Esophagus squamous epithelium (tissue), 5 donors: ENCODE data around the gene SMIM5. TPM values are rescaled to one million over a fixed set of nuclear protein-coding genes. Genes with fewer than 3 reads are reported as not detected.
A peak's percentile ranks its signal among the peaks of the same experiment; 100 is the strongest.

Source experiments
- DNase-seq: peaks from one replicate; lab custom pipeline; 2025; lab: John Stamatoyannopoulos, UW
- H3K27ac ChIP-seq, 4 donors: fragments of 200-600 bp; sonication (generic); one replicate each; pipeline ENCODE4 v1.5.1; 2016 to 2019; ENCODE audit warnings: mild to moderate bottlenecking in 1 of 4
- H3K27me3 ChIP-seq, 4 donors: fragments of 200-600 bp; sonication (generic); 1 replicate in 3 of 4; 2 replicates in 1 of 4; pipeline versions ENCODE4 v1.5.1 to v1.6.0; 2017 to 2021; ENCODE audit warnings: antibody characterized with exemption in 1 of 4
- H3K36me3 ChIP-seq, 3 donors: fragments of 200-600 bp; sonication (generic); one replicate each; pipeline ENCODE4 v1.5.1; 2016 to 2019
- H3K4me1 ChIP-seq, 3 donors: fragments of 200-600 bp; sonication (generic); one replicate each; pipeline ENCODE4 v1.5.1; 2017 to 2019
- H3K4me3 ChIP-seq, 4 donors: fragments of 200-600 bp; sonication (generic); 1 replicate in 3 of 4; 2 replicates in 1 of 4; pipeline ENCODE4 v1.5.1; 2016 to 2019; ENCODE audit warnings: mild to moderate bottlenecking in 2 of 4, moderate library complexity in 1 of 4
- H3K9me3 ChIP-seq, 3 donors: fragments of 200-600 bp; sonication (generic); one replicate each; pipeline ENCODE4 v1.5.1; 2016 to 2019
- CTCF ChIP-seq, 6 experiments: fragments of 450-650 bp in 4 of 6; fragments of 200-600 bp in 2 of 6; sonication (generic) in 2 of 6; IDR thresholded peaks; one replicate each; pipeline ENCODE4 v1.5.1; 2016 to 2019; ENCODE audit warnings: antibody characterized with exemption in 6 of 6, mild to moderate bottlenecking in 4 of 6, moderate library complexity in 4 of 6
- POLR2A ChIP-seq, 4 donors: fragments of 450-650 bp; IDR thresholded peaks; one replicate each; pipeline ENCODE4 v1.6.1; 2017; ENCODE audit warnings: antibody characterized with exemption in 4 of 4, mild to moderate bottlenecking in 4 of 4, moderate library complexity in 3 of 4
- WGBS, 2 donors: methylation state at CpG; one replicate each; pipeline ENCODE4 v1.1.5; 2018; 5-methylcytosine and 5-hydroxymethylcytosine counted together
- intact Hi-C: fragments of 100-400 bp; cut with DNase I; formaldehyde crosslinking; loops from one replicate; pipeline ENCODE4 v1.15.0; 2022
- total RNA-seq, 4 donors: library from RNA; depleted of rRNA; stranded (reverse); fragments of >200 nt; gene quantifications; one replicate each; pipeline ENCODE4 v1.1.0, GENCODE V29; 2016
- donor health status: DM: yes; HTN: yes; CAD: no.

SMIM5 gene
- total RNA-seq, 4 donors from 2014 or later: 7.4 to 16.8 (median 8.6) TPM

- no peak for TF ChIP-seq POLR2A (IDR thresholded peaks at IDR 0.05)
- TF ChIP-seq CTCF (IDR thresholded peaks at IDR 0.05): no peak
- H3K9me3 ChIP-seq: no peaks in the 10 kb centered on the region
- H3K27ac ChIP-seq: no peak overlapping the region
- no peaks in the 10 kb centered on the region for H3K27me3 ChIP-seq
- intact Hi-C loops: no loop called here
- 92 to 94% methylated on average over 5 to 7 of the region's 7 CpGs for WGBS, 2 donors
- peaks cover 0 to 84% (median 14%) of the 10 kb centered on the region in 3 donors for H3K36me3 ChIP-seq
- DNase-seq: no peak
- no peak overlapping the region for H3K4me3 ChIP-seq
- peaks cover 0 to 9% (median 1%) of the 10 kb centered on the region in 3 donors for H3K4me1 ChIP-seq
Measured at GRCh38 chr17:75650874-75651273, 17.6 kb downstream of the SMIM5 start.

GRCh38 chr17:75652341-75652740 is 19.1 kb downstream of the SMIM5 start:
- 94 to 95% methylated on average over 2 to 5 of the region's 5 CpGs for whole genome bisulfite sequencing, 2 donors
- H3K4me3 ChIP-seq: no peak overlapping the region
- H3K36me3 ChIP-seq: peaks cover 0 to 81% (median 15%) of the 10 kb centered on the region in 3 donors
- DNase-seq: no peak
- no peaks in the 10 kb centered on the region for H3K27me3 ChIP-seq
- intact Hi-C loops: no loop called here
- no peaks in the 10 kb centered on the region for H3K9me3 ChIP-seq
- H3K27ac ChIP-seq: no peak overlapping the region
- H3K4me1 ChIP-seq: no peaks in the 10 kb centered on the region
- TF ChIP-seq CTCF (IDR thresholded peaks at IDR 0.05) (no peak), POLR2A (IDR thresholded peaks at IDR 0.05) (no peak)

GRCh38 chr17:75652934-75653549 is 19.8 kb downstream of the SMIM5 start:
- 77 to 79% methylated on average over 3 to 6 of the region's 6 CpGs for WGBS, 2 donors
- peaks cover 0 to 81% (median 15%) of the 10 kb centered on the region in 3 donors for H3K36me3 ChIP-seq
- no peaks in the 10 kb centered on the region for H3K27me3 ChIP-seq
- H3K27ac ChIP-seq: no peak overlapping the region
- TF ChIP-seq CTCF (IDR thresholded peaks at IDR 0.05): peak; percentile 36 to 61 (median 45)
- TF ChIP-seq POLR2A (IDR thresholded peaks at IDR 0.05): no peak
- no peaks in the 10 kb centered on the region for H3K4me1 ChIP-seq
- DNase-seq: no peak
- no peak overlapping the region for H3K4me3 ChIP-seq
- H3K9me3 ChIP-seq: no peaks in the 10 kb centered on the region
- intact Hi-C loops: no loop called here

GRCh38 chr17:75654176-75654575 is 20.9 kb downstream of the SMIM5 start:
- WGBS, 2 donors: 34 to 57% methylated on average over 2 of the region's 2 CpGs

More at GRCh38 chr17:75654176-75654575, 20.9 kb downstream of the SMIM5 start:
- no peaks in the 10 kb centered on the region for H3K27me3 ChIP-seq
- H3K36me3 ChIP-seq: peaks cover 0 to 75% (median 15%) of the 10 kb centered on the region in 3 donors
- no peaks in the 10 kb centered on the region for H3K9me3 ChIP-seq
- H3K27ac ChIP-seq: no peak overlapping the region
- no peak overlapping the region for H3K4me3 ChIP-seq
- H3K4me1 ChIP-seq: no peaks in the 10 kb centered on the region
- intact Hi-C loops: no loop called here
- DNase-seq: no peak
- TF ChIP-seq POLR2A (IDR thresholded peaks at IDR 0.05): no peak
- TF ChIP-seq CTCF (IDR thresholded peaks at IDR 0.05): peak in 4 of 6 experiments; percentile 23 to 42 (median 37)
